SJSA1 (cell line): Measurements from ENCODE around the gene RGS16. TPM values are rescaled to one million over a fixed set of nuclear protein-coding genes. Genes with fewer than 3 reads are reported as not detected.
A peak's percentile ranks its signal among the peaks of the same experiment; 100 is the strongest.
"Not testable (repeated sequence)": the region's sequence is repeated elsewhere in the genome, so short reads cannot be mapped to it uniquely, and the experiment has no call there.

Experiments
- DNase-seq, 2 experiments: peaks; one replicate each; pipeline ENCODE4 v3.0.0-alpha.2; 2015 to 2020; ENCODE audit warnings: low spot score in 2 of 2, low read depth in 1 of 2
- H3K27ac ChIP-seq: fragments of 250-450 bp; sonication (Bioruptor Pico); 2 replicates; pipeline ENCODE4 v1.5.1; 2020; ENCODE audit warnings: mild to moderate bottlenecking, moderate library complexity
- H3K27me3 ChIP-seq: fragments of 250-450 bp; sonication (Bioruptor Pico); replicated peaks from 2 replicates; pipeline ENCODE4 v1.5.1; 2020; ENCODE audit warnings: mild to moderate bottlenecking, moderate library complexity
- H3K36me3 ChIP-seq: fragments of 250-450 bp; sonication (Bioruptor Pico); 2 replicates; pipeline ENCODE4 v1.5.1; 2020; ENCODE audit warnings: mild to moderate bottlenecking
- H3K4me1 ChIP-seq: fragments of 250-450 bp; sonication (Bioruptor Pico); replicated peaks from 2 replicates; pipeline ENCODE4 v1.6.1; 2021; ENCODE audit warnings: mild to moderate bottlenecking
- H3K4me3 ChIP-seq: fragments of 250-450 bp; sonication (Bioruptor Pico); 2 replicates; pipeline ENCODE4 v1.5.1; 2020; ENCODE audit warnings: mild to moderate bottlenecking
- H3K9me3 ChIP-seq: fragments of 250-450 bp; sonication (Bioruptor Pico); replicated peaks from 2 replicates; pipeline ENCODE4 v1.5.1; 2020; ENCODE audit warnings: mild to moderate bottlenecking
- total RNA-seq: library from RNA; depleted of rRNA; stranded (reverse); fragments of >200 nt; shearing (Covaris generic); gene quantifications from 2 replicates; pipeline ENCODE4 v1.2.3, GENCODE V29; 2014

Gene RGS16
- total RNA-seq, 1 experiment from 2014 or later = 5.7 TPM

- Histone ChIP-seq H3K27me3 (no peaks in the 10 kb centered on the region), H3K4me3 (no peak overlapping the region), H3K9me3 (no peaks in the 10 kb centered on the region), H3K36me3 (no peaks in the 10 kb centered on the region), H3K27ac (peak overlapping the region; percentile 61), H3K4me1 (peaks cover 40% of the 10 kb centered on the region)
- DNase-seq = no peak
These were observed 30.3 kb upstream of the RGS16 start for GRCh38 chr1:182634306-182635072.

GRCh38 chr1:182633657-182634281 lies 29.6 kb upstream of the RGS16 start:
- Histone ChIP-seq H3K36me3 (no peaks in the 10 kb centered on the region), H3K4me1 (peaks cover 45% of the 10 kb centered on the region), H3K27ac (peak overlapping the region; percentile 61), H3K9me3 (no peaks in the 10 kb centered on the region), H3K27me3 (no peaks in the 10 kb centered on the region), H3K4me3 (no peak overlapping the region)
- DNase-seq = peak; percentile 93 to 94

GRCh38 chr1:182633031-182633430 lies 28.8 kb upstream of the RGS16 start:
- Histone ChIP-seq H3K4me1 (peaks cover 45% of the 10 kb centered on the region), H3K27me3 (no peaks in the 10 kb centered on the region), H3K4me3 (no peak overlapping the region), H3K9me3 (no peaks in the 10 kb centered on the region), H3K27ac (peak overlapping the region; percentile 44; the same call in 1 of the 2 replicates), H3K36me3 (no peaks in the 10 kb centered on the region)
- no peak for DNase-seq

GRCh38 chr1:182632441-182632857 lies 28.3 kb upstream of the RGS16 start:
- not testable (repeated sequence) for DNase-seq, H3K4me3 ChIP-seq, H3K27ac ChIP-seq, H3K36me3 ChIP-seq, H3K27me3 ChIP-seq, H3K9me3 ChIP-seq
- peaks cover 51% of the 10 kb centered on the region for H3K4me1 ChIP-seq

GRCh38 chr1:182631954-182632353 lies 27.8 kb upstream of the RGS16 start:
- Histone ChIP-seq H3K4me1 (peaks cover 56% of the 10 kb centered on the region), H3K27me3 (no peaks in the 10 kb centered on the region), H3K4me3 (no peak overlapping the region), H3K9me3 (no peaks in the 10 kb centered on the region), H3K36me3 (no peaks in the 10 kb centered on the region), H3K27ac (no peak overlapping the region)
- no peak for DNase-seq

GRCh38 chr1:182631053-182631677 lies 27.0 kb upstream of the RGS16 start:
- Histone ChIP-seq H3K9me3 (no peaks in the 10 kb centered on the region), H3K36me3 (no peaks in the 10 kb centered on the region), H3K27me3 (no peaks in the 10 kb centered on the region), H3K27ac (peak overlapping the region; percentile 52), H3K4me3 (no peak overlapping the region), H3K4me1 (peaks cover 64% of the 10 kb centered on the region)
- no peak for DNase-seq

GRCh38 chr1:182630586-182630985 lies 26.4 kb upstream of the RGS16 start:
- H3K36me3 ChIP-seq = no peaks in the 10 kb centered on the region
- H3K4me1 ChIP-seq = peaks cover 69% of the 10 kb centered on the region
- peak overlapping the region; percentile 52 for H3K27ac ChIP-seq
- no peaks in the 10 kb centered on the region for H3K27me3 ChIP-seq
- no peaks in the 10 kb centered on the region for H3K9me3 ChIP-seq
- peak in 1 of 2 experiments; percentile 75 for DNase-seq
- no peak overlapping the region for H3K4me3 ChIP-seq

GRCh38 chr1:182629499-182630096 lies 25.4 kb upstream of the RGS16 start:
- no peaks in the 10 kb centered on the region for H3K27me3 ChIP-seq
- DNase-seq = no peak
- H3K9me3 ChIP-seq = no peaks in the 10 kb centered on the region
- H3K4me1 ChIP-seq = peaks cover 73% of the 10 kb centered on the region
- H3K36me3 ChIP-seq = no peaks in the 10 kb centered on the region
- no peak overlapping the region for H3K4me3 ChIP-seq
- peak overlapping the region; percentile 52; the same call in 1 of the 2 replicates for H3K27ac ChIP-seq

- H3K4me3 ChIP-seq = no peak overlapping the region
- DNase-seq = no peak
- H3K4me1 ChIP-seq = peaks cover 68% of the 10 kb centered on the region
- no peaks in the 10 kb centered on the region for H3K27me3 ChIP-seq
- no peaks in the 10 kb centered on the region for H3K36me3 ChIP-seq
- H3K9me3 ChIP-seq = no peaks in the 10 kb centered on the region
- no peak overlapping the region for H3K27ac ChIP-seq
These were observed 24.9 kb upstream of the RGS16 start for GRCh38 chr1:182629080-182629479.

GRCh38 chr1:182628657-182629056 lies 24.5 kb upstream of the RGS16 start:
- Histone ChIP-seq H3K36me3 (no peaks in the 10 kb centered on the region), H3K9me3 (no peaks in the 10 kb centered on the region), H3K4me1 (peaks cover 64% of the 10 kb centered on the region), H3K4me3 (no peak overlapping the region), H3K27ac (no peak overlapping the region), H3K27me3 (no peaks in the 10 kb centered on the region)
- DNase-seq = no peak

- DNase-seq = no peak
- H3K4me1 ChIP-seq = peaks cover 57% of the 10 kb centered on the region
- no peaks in the 10 kb centered on the region for H3K27me3 ChIP-seq
- H3K4me3 ChIP-seq = no peak overlapping the region
- no peaks in the 10 kb centered on the region for H3K36me3 ChIP-seq
- no peak overlapping the region for H3K27ac ChIP-seq
- no peaks in the 10 kb centered on the region for H3K9me3 ChIP-seq
These were observed 23.4 kb upstream of the RGS16 start for GRCh38 chr1:182627622-182628021.

- Histone ChIP-seq H3K36me3 (no peaks in the 10 kb centered on the region), H3K9me3 (no peaks in the 10 kb centered on the region), H3K4me1 (peaks cover 54% of the 10 kb centered on the region), H3K27me3 (no peaks in the 10 kb centered on the region), H3K4me3 (no peak overlapping the region), H3K27ac (no peak overlapping the region)
- DNase-seq = no peak
These were observed 22.3 kb upstream of the RGS16 start for GRCh38 chr1:182626527-182626926.

GRCh38 chr1:182625719-182626504 lies 21.7 kb upstream of the RGS16 start:
- no peaks in the 10 kb centered on the region for H3K9me3 ChIP-seq
- no peak overlapping the region for H3K4me3 ChIP-seq
- no peak overlapping the region for H3K27ac ChIP-seq
- no peaks in the 10 kb centered on the region for H3K27me3 ChIP-seq
- H3K36me3 ChIP-seq = no peaks in the 10 kb centered on the region
- DNase-seq = peak in 1 of 2 experiments; percentile 60
- peaks cover 48% of the 10 kb centered on the region for H3K4me1 ChIP-seq
